SJCRH30 (cell line): ENCODE results near the gene CUL3. TPM values are rescaled to one million over a fixed set of nuclear protein-coding genes. Genes with fewer than 3 reads are reported as not detected.

Source experiments
- total RNA-seq: library from RNA; depleted of rRNA; stranded (reverse); fragments of >200 nt; shearing (Covaris generic); gene quantifications from 2 replicates; pipeline ENCODE4 v1.2.3, GENCODE V29; 2014; rRNA removed

Gene CUL3
- total RNA-seq, 1 experiment from 2014 or later, result 160 TPM

Other genes with a start within 250 kb of the CUL3 start
- gene FAM124B, start 183.3 kb downstream of the CUL3 start, total RNA-seq, result 0.56 and 0.73 TPM in 2 replicates
- gene CCDC195, start 131.0 kb upstream of the CUL3 start, total RNA-seq, result 0.91 and 1.1 TPM in 2 replicates